Hepatocyte (in vitro differentiated cells): ENCODE data around the gene INSRR.

Experiments used
- CTCF ChIP-seq: fragments of 200-600 bp; sonication (generic); IDR thresholded peaks from 2 replicates; pipeline ENCODE4 v1.5.1; 2016; ENCODE audit warnings: antibody characterized with exemption, mild to moderate bottlenecking; ENCODE audit not compliant: poor library complexity
- EZH2 ChIP-seq: fragments of 200-600 bp; sonication (generic); IDR thresholded peaks from 2 replicates; pipeline ENCODE4 v1.6.1; 2016; ENCODE audit warnings: antibody characterized with exemption, mild to moderate bottlenecking, borderline replicate concordance

GRCh38 chr1:156826630-156827029 is 32.3 kb downstream of the INSRR start:
- no peak for TF ChIP-seq CTCF
- TF ChIP-seq EZH2, result no peak
